Measurements from ENCODE around the gene MGRN1. TPM values are rescaled to one million over a fixed set of nuclear protein-coding genes. Genes with fewer than 3 reads are reported as not detected.

The MGRN1 gene
- total and polyA plus RNA-seq, 2 of the 13 experiments (the other 11 are each of a cell fraction or from before 2014, with no cell fraction given): 11.9 to 12.6 TPM

- no peak for TF ChIP-seq PLRG1 (conservative IDR thresholded peaks at IDR 0.05)
- no peak for TF ChIP-seq FOXJ3 (CRISPR knock-in tag; IDR thresholded peaks at IDR 0.05; ENCODE audit: borderline replicate concordance)
- no peak for TF ChIP-seq JUN (CRISPR knock-in tag; IDR thresholded peaks at IDR 0.05)
- no peak for TF ChIP-seq ZBTB40 (IDR thresholded peaks at IDR 0.05)
- no peak for TF ChIP-seq ZBTB40 (CRISPR knock-in tag; IDR thresholded peaks at IDR 0.05)
- no peak for TF ChIP-seq MIER2 (CRISPR knock-in tag; IDR thresholded peaks at IDR 0.05)
- TF ChIP-seq ZNF567 (CRISPR knock-in tag; IDR thresholded peaks at IDR 0.05; ENCODE audit: borderline replicate concordance): peak; percentile 70; the same call in 1 of the 2 replicates
- TF ChIP-seq IRF9 (CRISPR knock-in tag; IDR thresholded peaks at IDR 0.05; ENCODE audit: borderline replicate concordance): 0 out of 2 replicates have a peak, but pooled peaks have one; percentile 51
- 0 out of 2 replicates have a peak, but pooled peaks have one; percentile 26 for TF ChIP-seq ZSCAN12 (CRISPR knock-in tag; IDR thresholded peaks at IDR 0.05)
- TF ChIP-seq KDM3A (CRISPR knock-in tag; IDR thresholded peaks at IDR 0.05; ENCODE audit: low read depth): no peak
- TF ChIP-seq NR2C2 (CRISPR knock-in tag; IDR thresholded peaks at IDR 0.05; ENCODE audit: borderline replicate concordance): no peak
- no peak; the same call in 1 of the 2 replicates for TF ChIP-seq POLR2G (IDR thresholded peaks at IDR 0.05; ENCODE audit: low read depth, low read length)
- no peak for TF ChIP-seq ZNF580 (CRISPR knock-in tag; IDR thresholded peaks at IDR 0.05; ENCODE audit: borderline replicate concordance, low read depth)
- TF ChIP-seq ZNF331 (CRISPR knock-in tag; IDR thresholded peaks at IDR 0.05): 0 out of 2 replicates have a peak, but pooled peaks have one; percentile 29
- TF ChIP-seq ZBTB46 (CRISPR knock-in tag; IDR thresholded peaks at IDR 0.05; ENCODE audit: borderline replicate concordance): no peak
- TF ChIP-seq AKAP8 (CRISPR knock-in tag; IDR thresholded peaks at IDR 0.05): no peak
- no peak for TF ChIP-seq ZNF788 (CRISPR knock-in tag; IDR thresholded peaks at IDR 0.05; ENCODE audit: borderline replicate concordance)
Observed at GRCh38 chr16:4618645-4619418, 5.8 kb upstream of the MGRN1 start (continued).

Measured in HepG2 (cell line).